HepG2 (cell line): ENCODE measurements around the gene CENATAC. TPM values are rescaled to one million over a fixed set of nuclear protein-coding genes. Genes with fewer than 3 reads are reported as not detected.

Experiments used
- EP300 ChIP-seq, 3 experiments: sonication (generic) in 1 of 3; formaldehyde crosslinking in 1 of 3; IDR thresholded peaks; 2 replicates each; pipeline versions ENCODE4 v1.5.1 to v1.6.1; 2011 to 2020; ENCODE audit warnings: low read depth in 2 of 3, low read length in 2 of 3, borderline replicate concordance in 1 of 3, improper control_type of control experiment in 1 of 3, mild to moderate bottlenecking in 1 of 3, missing genetic modification reagents in 1 of 3, moderate library complexity in 1 of 3
- HDAC6 ChIP-seq: fragments of 200-600 bp; sonication (generic); IDR thresholded peaks from 2 replicates; pipeline ENCODE4 v1.7.0; 2017; ENCODE audit warnings: mild to moderate bottlenecking, antibody characterized with exemption, low read length, low read depth
- MEIS1 ChIP-seq: sonication (generic); formaldehyde crosslinking; IDR thresholded peaks from 2 replicates; pipeline ENCODE4 v1.9.0; 2021; ENCODE audit warnings: mild to moderate bottlenecking, missing genetic modification reagents, moderate library complexity, borderline replicate concordance
- MTA3 ChIP-seq: sonication (generic); formaldehyde crosslinking; IDR thresholded peaks from 2 replicates; pipeline ENCODE4 v1.4.0; 2020; ENCODE audit warnings: missing genetic modification reagents
- MYNN ChIP-seq: sonication (generic); formaldehyde crosslinking; IDR thresholded peaks from 2 replicates; pipeline ENCODE4 v1.4.0; 2020; ENCODE audit warnings: mild to moderate bottlenecking, low read depth, missing genetic modification reagents
- TARDBP ChIP-seq: sonication (generic); formaldehyde crosslinking; IDR thresholded peaks from 2 replicates; pipeline ENCODE4 v1.8.0; 2022; ENCODE audit warnings: mild to moderate bottlenecking, missing genetic modification reagents
- TRAFD1 ChIP-seq: sonication (generic); formaldehyde crosslinking; IDR thresholded peaks from 2 replicates; pipeline ENCODE4 v1.5.1; 2020; ENCODE audit warnings: missing genetic modification reagents, mild to moderate bottlenecking, borderline replicate concordance
- ZNF232 ChIP-seq: sonication (generic); formaldehyde crosslinking; IDR thresholded peaks from 2 replicates; pipeline ENCODE4 v1.4.0; 2020; ENCODE audit warnings: missing genetic modification reagents, borderline replicate concordance
- ZNF530 ChIP-seq: sonication (generic); formaldehyde crosslinking; IDR thresholded peaks from 2 replicates; pipeline ENCODE4 v1.5.0; 2020; ENCODE audit warnings: low read depth, mild to moderate bottlenecking, missing genetic modification reagents
- ZNF720 ChIP-seq: sonication (generic); formaldehyde crosslinking; IDR thresholded peaks from 2 replicates; pipeline ENCODE4 v1.4.0; 2020; ENCODE audit warnings: missing genetic modification reagents
- polyA plus RNA-seq, 8 experiments: library from polyadenylated mRNA; depleted of rRNA in 3 of 8; stranded (reverse) in 7 of 8; unstranded in 1 of 8; fragments of >200 nt; fragmentation: Illumina TruSeq in 4 of 8; extraction: Trizol in 4 of 8; gene quantifications; 2 replicates each; pipeline versions ENCODE4 v1.2.1 to v1.2.3, GENCODE V29; 2011 to 2016; ENCODE audit warnings: low read depth in 4 of 8, missing spikeins in 1 of 8, mixed read lengths in 1 of 8; ENCODE audit not compliant: insufficient read depth in 1 of 8
- total RNA-seq, 5 experiments: library from RNA; depleted of rRNA; stranded (reverse); fragments of >200 nt; fragmentation: Illumina TruSeq; extraction: Trizol; gene quantifications; 2 replicates each; pipeline ENCODE4 v1.2.3, GENCODE V29; 2016; ENCODE audit warnings: low read depth in 1 of 5
- TF ChIP-seq, protein P1 (sequence below): sonication (generic); formaldehyde crosslinking; IDR thresholded peaks from 2 replicates; pipeline ENCODE4 v1.4.0; 2020; ENCODE audit warnings: mild to moderate bottlenecking, low read depth, missing genetic modification reagents
- TF ChIP-seq, protein P2 (sequence below), 2 experiments: sonication (generic) in 1 of 2; formaldehyde crosslinking in 1 of 2; IDR thresholded peaks; 2 replicates each; pipeline versions ENCODE4 v1.6.1 to v1.9.0; 2014 to 2022; ENCODE audit warnings: antibody characterized with exemption in 1 of 2, borderline replicate concordance in 1 of 2, inconsistent platforms in 1 of 2, low read depth in 1 of 2, missing genetic modification reagents in 1 of 2
- TF ChIP-seq, protein P3 (sequence below): fragments of 450-650 bp; IDR thresholded peaks from 2 replicates; pipeline ENCODE4 v1.6.1; 2016

The CENATAC gene
- total and polyA plus RNA-seq, 2 of the 13 experiments (the other 11 are each of a cell fraction or from before 2014, with no cell fraction given), result 21.7 to 25.0 TPM

GRCh38 chr11:119026970-119027369 lies 29.0 kb downstream of the CENATAC start (continued):
- TF ChIP-seq TARDBP (CRISPR knock-in tag) (no peak), EP300 (IDR thresholded peaks at IDR 0.05; ENCODE audit: low read depth in 2 of 2, low read length in 2 of 2) (peak in 1 of 2 experiments; percentile 31; a peak in 1 of 4 replicates), EP300 (CRISPR knock-in tag; IDR thresholded peaks at IDR 0.05; ENCODE audit: borderline replicate concordance) (peak; percentile 19; the same call in 1 of the 2 replicates), TRAFD1 (no peak), HDAC6 (no peak), ZNF232 (no peak), ZNF530 (CRISPR knock-in tag) (no peak), MEIS1 (no peak), ZNF720 (CRISPR knock-in tag) (no peak), MYNN (CRISPR knock-in tag) (no peak), MTA3 (CRISPR knock-in tag) (no peak)
- TF ChIP-seq, protein P1, sequence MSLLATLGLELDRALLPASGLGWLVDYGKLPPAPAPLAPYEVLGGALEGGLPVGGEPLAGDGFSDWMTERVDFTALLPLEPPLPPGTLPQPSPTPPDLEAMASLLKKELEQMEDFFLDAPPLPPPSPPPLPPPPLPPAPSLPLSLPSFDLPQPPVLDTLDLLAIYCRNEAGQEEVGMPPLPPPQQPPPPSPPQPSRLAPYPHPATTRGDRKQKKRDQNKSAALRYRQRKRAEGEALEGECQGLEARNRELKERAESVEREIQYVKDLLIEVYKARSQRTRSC (CRISPR knock-in tag), result no peak
- TF ChIP-seq, protein P2, sequence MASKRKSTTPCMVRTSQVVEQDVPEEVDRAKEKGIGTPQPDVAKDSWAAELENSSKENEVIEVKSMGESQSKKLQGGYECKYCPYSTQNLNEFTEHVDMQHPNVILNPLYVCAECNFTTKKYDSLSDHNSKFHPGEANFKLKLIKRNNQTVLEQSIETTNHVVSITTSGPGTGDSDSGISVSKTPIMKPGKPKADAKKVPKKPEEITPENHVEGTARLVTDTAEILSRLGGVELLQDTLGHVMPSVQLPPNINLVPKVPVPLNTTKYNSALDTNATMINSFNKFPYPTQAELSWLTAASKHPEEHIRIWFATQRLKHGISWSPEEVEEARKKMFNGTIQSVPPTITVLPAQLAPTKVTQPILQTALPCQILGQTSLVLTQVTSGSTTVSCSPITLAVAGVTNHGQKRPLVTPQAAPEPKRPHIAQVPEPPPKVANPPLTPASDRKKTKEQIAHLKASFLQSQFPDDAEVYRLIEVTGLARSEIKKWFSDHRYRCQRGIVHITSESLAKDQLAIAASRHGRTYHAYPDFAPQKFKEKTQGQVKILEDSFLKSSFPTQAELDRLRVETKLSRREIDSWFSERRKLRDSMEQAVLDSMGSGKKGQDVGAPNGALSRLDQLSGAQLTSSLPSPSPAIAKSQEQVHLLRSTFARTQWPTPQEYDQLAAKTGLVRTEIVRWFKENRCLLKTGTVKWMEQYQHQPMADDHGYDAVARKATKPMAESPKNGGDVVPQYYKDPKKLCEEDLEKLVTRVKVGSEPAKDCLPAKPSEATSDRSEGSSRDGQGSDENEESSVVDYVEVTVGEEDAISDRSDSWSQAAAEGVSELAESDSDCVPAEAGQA (IDR thresholded peaks at IDR 0.05; ENCODE audit: low read depth), result no peak
- TF ChIP-seq, protein P2 (CRISPR knock-in tag; IDR thresholded peaks at IDR 0.05; ENCODE audit: borderline replicate concordance), result no peak
- TF ChIP-seq, protein P3, sequence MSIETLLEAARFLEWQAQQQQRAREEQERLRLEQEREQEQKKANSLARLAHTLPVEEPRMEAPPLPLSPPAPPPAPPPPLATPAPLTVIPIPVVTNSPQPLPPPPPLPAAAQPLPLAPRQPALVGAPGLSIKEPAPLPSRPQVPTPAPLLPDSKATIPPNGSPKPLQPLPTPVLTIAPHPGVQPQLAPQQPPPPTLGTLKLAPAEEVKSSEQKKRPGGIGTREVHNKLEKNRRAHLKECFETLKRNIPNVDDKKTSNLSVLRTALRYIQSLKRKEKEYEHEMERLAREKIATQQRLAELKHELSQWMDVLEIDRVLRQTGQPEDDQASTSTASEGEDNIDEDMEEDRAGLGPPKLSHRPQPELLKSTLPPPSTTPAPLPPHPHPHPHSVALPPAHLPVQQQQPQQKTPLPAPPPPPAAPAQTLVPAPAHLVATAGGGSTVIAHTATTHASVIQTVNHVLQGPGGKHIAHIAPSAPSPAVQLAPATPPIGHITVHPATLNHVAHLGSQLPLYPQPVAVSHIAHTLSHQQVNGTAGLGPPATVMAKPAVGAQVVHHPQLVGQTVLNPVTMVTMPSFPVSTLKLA, result no peak
